ENCODE results near the gene CDH13. TPM values are rescaled to one million over a fixed set of nuclear protein-coding genes. Genes with fewer than 3 reads are reported as not detected.

The CDH13 gene
- total and polyA plus RNA-seq, 2 donors (not counting 1 experiment from before 2014, with no cell fraction given) = 27.6 to 96.7 TPM

DNA sequence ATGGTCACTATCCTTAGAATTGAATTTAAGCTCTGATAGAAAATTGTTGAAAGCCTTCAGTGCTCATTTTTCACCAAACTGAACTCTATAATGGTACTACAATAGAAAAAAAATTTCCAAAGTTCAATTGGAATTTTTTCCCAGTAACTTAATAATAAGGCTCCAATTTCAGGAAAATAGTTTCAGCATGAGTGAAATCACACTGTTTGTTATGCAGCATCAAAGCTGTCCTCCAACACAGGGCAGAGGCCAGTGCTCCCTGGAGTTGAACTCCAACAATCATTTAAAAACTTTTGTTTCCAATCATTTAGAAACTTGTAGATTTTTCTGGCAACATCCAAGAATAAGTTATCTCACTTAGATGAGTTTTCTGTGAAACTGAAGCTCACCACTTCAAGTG, 1077.9 kb downstream of the CDH13 start:
- Histone ChIP-seq H3K4me1 (ENCODE audit: control insufficient read depth, extremely low read depth, insufficient read depth, low read length) (peaks cover 2% of the 10 kb centered on the region), H4K20me1 (ENCODE audit: control insufficient read depth, extremely low read depth, insufficient read depth, low read length) (no peaks in the 10 kb centered on the region), H3K27me3 (ENCODE audit: control insufficient read depth, insufficient read depth, low read length) (no peaks in the 10 kb centered on the region), H3K27ac (ENCODE audit: insufficient read depth, low read length) (no peak overlapping the region), H2AFZ (ENCODE audit: low read length) (no peak overlapping the region), H3K9me3 (ENCODE audit: control insufficient read depth, insufficient read depth, low read depth, low read length) (no peaks in the 10 kb centered on the region), H3K4me3 (replicated peaks in 1 of 4; ENCODE audit: control extremely low read depth in 1 of 4, insufficient read depth in 1 of 4, low read depth in 3 of 4, low read length in 4 of 4) (no peak overlapping the region), H3K79me2 (ENCODE audit: control insufficient read depth, insufficient read depth, low read length) (no peaks in the 10 kb centered on the region), H3K9ac (ENCODE audit: insufficient read depth, low read length) (no peak overlapping the region), H3K4me2 (ENCODE audit: extremely low read depth, insufficient read depth, low read length) (no peak overlapping the region), H3K36me3 (ENCODE audit: control insufficient read depth, insufficient read depth, low read length) (no peaks in the 10 kb centered on the region)
- peak in 1 of 2 donors; percentile 36 for DNase-seq (ENCODE audit: low read depth in 2 of 2)
- TF ChIP-seq EZH2 (IDR thresholded peaks at IDR 0.05; ENCODE audit: low read length, missing control alignments) = no peak
- TF ChIP-seq, protein P1, sequence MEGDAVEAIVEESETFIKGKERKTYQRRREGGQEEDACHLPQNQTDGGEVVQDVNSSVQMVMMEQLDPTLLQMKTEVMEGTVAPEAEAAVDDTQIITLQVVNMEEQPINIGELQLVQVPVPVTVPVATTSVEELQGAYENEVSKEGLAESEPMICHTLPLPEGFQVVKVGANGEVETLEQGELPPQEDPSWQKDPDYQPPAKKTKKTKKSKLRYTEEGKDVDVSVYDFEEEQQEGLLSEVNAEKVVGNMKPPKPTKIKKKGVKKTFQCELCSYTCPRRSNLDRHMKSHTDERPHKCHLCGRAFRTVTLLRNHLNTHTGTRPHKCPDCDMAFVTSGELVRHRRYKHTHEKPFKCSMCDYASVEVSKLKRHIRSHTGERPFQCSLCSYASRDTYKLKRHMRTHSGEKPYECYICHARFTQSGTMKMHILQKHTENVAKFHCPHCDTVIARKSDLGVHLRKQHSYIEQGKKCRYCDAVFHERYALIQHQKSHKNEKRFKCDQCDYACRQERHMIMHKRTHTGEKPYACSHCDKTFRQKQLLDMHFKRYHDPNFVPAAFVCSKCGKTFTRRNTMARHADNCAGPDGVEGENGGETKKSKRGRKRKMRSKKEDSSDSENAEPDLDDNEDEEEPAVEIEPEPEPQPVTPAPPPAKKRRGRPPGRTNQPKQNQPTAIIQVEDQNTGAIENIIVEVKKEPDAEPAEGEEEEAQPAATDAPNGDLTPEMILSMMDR (conservative IDR thresholded peaks at IDR 0.05 in 1 of 2, IDR thresholded peaks at IDR 0.05 in 1 of 2; ENCODE audit: low read depth in 1 of 2, low read length in 2 of 2) = no peak

DNA sequence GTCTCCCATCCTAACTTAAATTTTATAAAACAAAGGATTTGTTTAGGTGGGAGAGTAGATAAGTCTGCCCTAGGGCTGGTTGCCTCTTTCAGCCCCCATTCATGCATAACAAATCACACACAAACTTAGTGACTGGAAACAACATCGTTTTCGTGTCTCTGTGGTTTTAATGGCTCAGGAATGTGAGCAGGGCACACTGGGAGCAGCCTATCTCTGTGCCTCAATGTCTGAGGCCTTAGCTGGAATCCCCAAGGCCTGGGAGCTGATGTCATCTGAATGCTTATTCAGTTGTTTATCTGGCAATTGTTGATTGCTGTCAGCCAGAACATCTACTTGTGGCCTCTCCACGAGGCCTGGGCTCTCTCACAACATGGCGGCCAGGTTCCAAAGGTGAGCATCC, 1079.1 kb downstream of the CDH13 start:
- peak in 1 of 2 donors; percentile 84 for DNase-seq (ENCODE audit: low read depth in 2 of 2)
- no peak overlapping the region for H3K4me3 ChIP-seq (replicated peaks in 1 of 4; ENCODE audit: control extremely low read depth in 1 of 4, insufficient read depth in 1 of 4, low read depth in 3 of 4, low read length in 4 of 4)
- H3K4me2 ChIP-seq (ENCODE audit: extremely low read depth, insufficient read depth, low read length) = no peak overlapping the region
- H2AFZ ChIP-seq (ENCODE audit: low read length) = no peak overlapping the region
- no peaks in the 10 kb centered on the region for H3K36me3 ChIP-seq (ENCODE audit: control insufficient read depth, insufficient read depth, low read length)
- H3K4me1 ChIP-seq (ENCODE audit: control insufficient read depth, extremely low read depth, insufficient read depth, low read length) = peaks cover 2% of the 10 kb centered on the region
- H3K79me2 ChIP-seq (ENCODE audit: control insufficient read depth, insufficient read depth, low read length) = no peaks in the 10 kb centered on the region
- H3K9ac ChIP-seq (ENCODE audit: insufficient read depth, low read length) = no peak overlapping the region
- no peaks in the 10 kb centered on the region for H3K27me3 ChIP-seq (ENCODE audit: control insufficient read depth, insufficient read depth, low read length)
- TF ChIP-seq, protein P1 (conservative IDR thresholded peaks at IDR 0.05 in 1 of 2, IDR thresholded peaks at IDR 0.05 in 1 of 2; ENCODE audit: low read depth in 1 of 2, low read length in 2 of 2) = no peak
- TF ChIP-seq EZH2 (IDR thresholded peaks at IDR 0.05; ENCODE audit: low read length, missing control alignments) = no peak
- no peaks in the 10 kb centered on the region for H3K9me3 ChIP-seq (ENCODE audit: control insufficient read depth, insufficient read depth, low read depth, low read length)
- no peaks in the 10 kb centered on the region for H4K20me1 ChIP-seq (ENCODE audit: control insufficient read depth, extremely low read depth, insufficient read depth, low read length)
- no peak overlapping the region for H3K27ac ChIP-seq (ENCODE audit: insufficient read depth, low read length)

DNA sequence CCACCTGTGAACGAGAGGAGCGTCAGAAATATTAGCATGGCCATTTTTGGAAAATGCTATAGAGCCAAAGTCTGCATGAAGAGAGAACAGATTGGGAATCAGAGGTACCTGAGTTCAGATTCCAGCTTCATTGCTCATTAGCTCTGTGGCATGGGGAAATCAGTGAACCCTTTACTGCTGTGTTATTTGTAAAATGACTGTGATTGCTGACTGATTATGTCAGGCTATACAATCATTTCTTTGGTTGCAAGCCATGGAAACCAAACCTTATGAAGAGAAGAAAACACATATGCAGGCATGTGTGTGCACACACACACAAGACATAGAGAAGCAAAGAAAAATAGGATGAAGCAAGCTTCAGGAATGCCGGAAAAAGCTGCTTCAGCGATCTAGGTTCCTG, 1079.6 kb downstream of the CDH13 start:
- Histone ChIP-seq H3K4me3 (replicated peaks in 1 of 4; ENCODE audit: control extremely low read depth in 1 of 4, insufficient read depth in 1 of 4, low read depth in 3 of 4, low read length in 4 of 4) (no peak overlapping the region), H3K9ac (ENCODE audit: insufficient read depth, low read length) (no peak overlapping the region), H3K27ac (ENCODE audit: insufficient read depth, low read length) (no peak overlapping the region), H2AFZ (ENCODE audit: low read length) (no peak overlapping the region), H3K36me3 (ENCODE audit: control insufficient read depth, insufficient read depth, low read length) (no peaks in the 10 kb centered on the region), H3K9me3 (ENCODE audit: control insufficient read depth, insufficient read depth, low read depth, low read length) (no peaks in the 10 kb centered on the region), H3K4me1 (ENCODE audit: control insufficient read depth, extremely low read depth, insufficient read depth, low read length) (peaks cover 2% of the 10 kb centered on the region), H3K4me2 (ENCODE audit: extremely low read depth, insufficient read depth, low read length) (no peak overlapping the region), H3K79me2 (ENCODE audit: control insufficient read depth, insufficient read depth, low read length) (no peaks in the 10 kb centered on the region), H4K20me1 (ENCODE audit: control insufficient read depth, extremely low read depth, insufficient read depth, low read length) (no peaks in the 10 kb centered on the region), H3K27me3 (ENCODE audit: control insufficient read depth, insufficient read depth, low read length) (no peaks in the 10 kb centered on the region)
- TF ChIP-seq, protein P1 (conservative IDR thresholded peaks at IDR 0.05 in 1 of 2, IDR thresholded peaks at IDR 0.05 in 1 of 2; ENCODE audit: low read depth in 1 of 2, low read length in 2 of 2) = no peak
- TF ChIP-seq EZH2 (IDR thresholded peaks at IDR 0.05; ENCODE audit: low read length, missing control alignments) = no peak
- DNase-seq (ENCODE audit: low read depth in 2 of 2) = peak in 1 of 2 donors; percentile 87

Data from fibroblast of lung (primary cell).